SK-N-SH (cell line): ENCODE measurements around the gene SUPT5H. TPM values are rescaled to one million over a fixed set of nuclear protein-coding genes. Genes with fewer than 3 reads are reported as not detected.

Experiments used
- CTCF ChIA-PET: fragments of 300-600, 350-600 bp; formaldehyde crosslinking; extraction: SDS; loops from one replicate; lab custom pipeline; 2021; lab: Yijun Ruan, JAX
- POLR2A ChIA-PET: fragments of 350-600 bp; sonication (Branson Sonifier 250); formaldehyde crosslinking; extraction: SDS; loops from one replicate; lab custom pipeline; 2020; ENCODE audit warnings: antibody characterized with exemption, inconsistent platforms; lab: Yijun Ruan, JAX
- DNase-seq: peaks from one replicate; pipeline ENCODE4 v3.0.0; 2012
- H2AFZ ChIP-seq: fragments of 200-600 bp; sonication (generic); 2 replicates; pipeline ENCODE4 v1.8.1; 2016; ENCODE audit warnings: antibody characterized with exemption, mild to moderate bottlenecking, low read depth
- H3F3A ChIP-seq: fragments of 200-600 bp; sonication (generic); replicated peaks from 2 replicates; pipeline ENCODE3; 2016; ENCODE audit warnings: antibody characterized with exemption, mild to moderate bottlenecking; ENCODE audit not compliant: insufficient read depth
- H3K27ac ChIP-seq, 2 experiments: fragments of 200-500 bp in 1 of 2; fragments of 200-600 bp in 1 of 2; sonication (Bioruptor generic) in 1 of 2; sonication (generic), shearing (Covaris generic) in 1 of 2; 2 replicates each; pipeline versions ENCODE4 v1.5.1 to v1.6.1; 2014 to 2016; ENCODE audit warnings: low read depth in 2 of 2, inconsistent platforms in 1 of 2, low read length in 1 of 2, mild to moderate bottlenecking in 1 of 2, mixed read lengths in 1 of 2
- H3K27me3 ChIP-seq: fragments of 200-600 bp; sonication (generic), shearing (Covaris generic); 2 replicates; pipeline ENCODE4 v1.6.1; 2016; ENCODE audit warnings: mixed run types; ENCODE audit not compliant: insufficient read depth
- H3K36me3 ChIP-seq, 2 experiments: fragments of 200-500 bp in 1 of 2; fragments of 200-600 bp in 1 of 2; sonication (Bioruptor generic) in 1 of 2; sonication (generic) in 1 of 2; replicated peaks in 1 of 2; 2 replicates each; pipeline versions ENCODE3 to v1.5.1; 2014 to 2016; ENCODE audit warnings: low read length in 1 of 2, mild to moderate bottlenecking in 1 of 2; ENCODE audit not compliant: insufficient read depth in 2 of 2, control insufficient read depth in 1 of 2
- H3K4me1 ChIP-seq, 2 experiments: fragments of 200-500 bp in 1 of 2; fragments of 200-600 bp in 1 of 2; sonication (Bioruptor generic) in 1 of 2; sonication (generic), shearing (Covaris generic) in 1 of 2; 2 replicates each; pipeline versions ENCODE4 v1.5.1 to v1.6.1; 2014 to 2016; ENCODE audit warnings: low read depth in 1 of 2, low read length in 1 of 2, mixed run types in 1 of 2; ENCODE audit not compliant: insufficient read depth in 2 of 2, control insufficient read depth in 1 of 2
- H3K4me2 ChIP-seq: fragments of 200-600 bp; sonication (generic), shearing (Covaris generic); 2 replicates; pipeline ENCODE4 v1.6.1; 2017; ENCODE audit warnings: mixed run types
- H3K4me3 ChIP-seq, 2 experiments: fragments of 200-500 bp in 1 of 2; fragments of 200-600 bp in 1 of 2; sonication (Bioruptor generic) in 1 of 2; sonication (generic), shearing (Covaris generic) in 1 of 2; 2 replicates each; pipeline versions ENCODE4 v1.5.1 to v1.8.1; 2014 to 2016; ENCODE audit warnings: low read depth in 2 of 2, inconsistent platforms in 1 of 2, low read length in 1 of 2, mild to moderate bottlenecking in 1 of 2, mixed read lengths in 1 of 2, moderate library complexity in 1 of 2
- H3K79me2 ChIP-seq: fragments of 200-600 bp; sonication (generic); 2 replicates; pipeline ENCODE4 v1.8.1; 2017; ENCODE audit warnings: mild to moderate bottlenecking; ENCODE audit not compliant: insufficient read depth
- H3K9ac ChIP-seq: fragments of 200-600 bp; sonication (generic); 2 replicates; pipeline ENCODE4 v1.6.1; 2017; ENCODE audit warnings: mixed run types
- H3K9me2 ChIP-seq: fragments of 200-600 bp; sonication (generic); 2 replicates; pipeline ENCODE4 v1.6.1; 2017; ENCODE audit warnings: mixed run types
- H3K9me3 ChIP-seq: fragments of 200-600 bp; sonication (generic); 2 replicates; pipeline ENCODE4 v1.6.1; 2017; ENCODE audit warnings: mixed run types, mild to moderate bottlenecking, moderate library complexity
- H4K20me1 ChIP-seq: fragments of 200-600 bp; sonication (generic); 2 replicates; pipeline ENCODE4 v1.6.1; 2017; ENCODE audit warnings: mild to moderate bottlenecking, mixed run types; ENCODE audit not compliant: insufficient read depth
- ELF1 ChIP-seq: IDR thresholded peaks from 2 replicates; pipeline ENCODE4 v1.4.0; 2012
- FOSL2 ChIP-seq: IDR thresholded peaks from 2 replicates; pipeline ENCODE4 v1.4.0; 2012; ENCODE audit warnings: low read depth, mild to moderate bottlenecking, moderate library complexity, borderline replicate concordance
- NRF1 ChIP-seq: IDR thresholded peaks from 2 replicates; pipeline ENCODE4 v1.6.1; 2012; ENCODE audit warnings: low read depth, mild to moderate bottlenecking, low read length
- RXRA ChIP-seq: IDR thresholded peaks from 2 replicates; pipeline ENCODE4 v1.4.0; 2012; ENCODE audit warnings: low read depth, mild to moderate bottlenecking, borderline replicate concordance
- SIN3A ChIP-seq: IDR thresholded peaks from 2 replicates; pipeline ENCODE4 v1.6.1; 2012; ENCODE audit warnings: low read depth, mild to moderate bottlenecking, low read length, moderate library complexity, borderline replicate concordance
- TCF12 ChIP-seq: IDR thresholded peaks from 2 replicates; pipeline ENCODE4 v1.4.0; 2012
- YY1 ChIP-seq: IDR thresholded peaks from 2 replicates; pipeline ENCODE4 v1.4.0; 2012; ENCODE audit warnings: low read depth, mild to moderate bottlenecking
- WGBS: methylation state at CpG from one replicate; pipeline ENCODE4 v1.1.6; 2017; ENCODE audit warnings: low lambda C conversion rate; 5-methylcytosine and 5-hydroxymethylcytosine counted together
- polyA plus RNA-seq, 3 experiments: library from polyadenylated mRNA; depleted of rRNA; stranded (reverse); fragments of >200 nt; gene quantifications; 2 replicates each; pipeline ENCODE4 v1.2.3, GENCODE V29; 2012
- TF ChIP-seq, protein P1 (sequence below): fragments of 150-350 bp; IDR thresholded peaks from 2 replicates; pipeline ENCODE4 v1.6.1; 2017; ENCODE audit warnings: antibody characterized with exemption, low read length, low read depth, borderline replicate concordance
- TF ChIP-seq, protein P2 (sequence below): IDR thresholded peaks from 2 replicates; pipeline ENCODE4 v1.4.0; 2012; ENCODE audit warnings: low read depth, borderline replicate concordance
- TF ChIP-seq, protein P3 (sequence below): IDR thresholded peaks from 2 replicates; pipeline ENCODE4 v1.6.1; 2012; ENCODE audit warnings: mild to moderate bottlenecking, low read depth, low read length, moderate library complexity

SUPT5H gene
- polyA plus RNA-seq, 1 of the 3 experiments (the other 2 are of a cell fraction): 137 TPM

DNA sequence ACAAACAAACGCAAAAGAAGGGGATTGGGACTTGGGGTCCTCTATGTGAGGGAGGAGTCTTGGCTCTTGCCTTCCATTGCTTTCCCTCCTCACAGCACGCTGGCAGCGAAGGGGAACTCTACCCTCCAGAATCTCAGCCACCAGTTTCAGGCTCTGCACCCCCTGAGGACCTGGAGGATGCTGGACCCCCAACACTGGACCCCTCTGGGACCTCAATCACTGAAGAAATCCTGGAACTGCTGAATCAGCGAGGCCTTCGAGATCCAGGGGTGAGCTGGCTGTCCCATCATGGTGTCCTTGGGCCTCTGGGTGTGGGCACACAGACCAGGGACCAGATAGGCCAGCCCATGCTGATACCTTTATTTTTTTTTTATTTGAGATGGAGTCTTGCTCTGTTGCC, 23.4 kb upstream of the SUPT5H start:
- no peaks in the 10 kb centered on the region for H3K9me2 ChIP-seq
- DNase-seq: no peak
- H3K4me3 ChIP-seq: no peak overlapping the region
- POLR2A ChIA-PET: interaction anchor here (3.0 kb wide), 1 partner anchor 14 kb away, joined by 10 read pairs; the partner anchor contains the start of gene RPS16
- 94% methylated on average over 5 of the region's 5 CpGs for whole genome bisulfite sequencing
- H3K9ac ChIP-seq: no peak overlapping the region
- no peaks in the 10 kb centered on the region for H3K9me3 ChIP-seq
- no peaks in the 10 kb centered on the region for H3K27me3 ChIP-seq
- CTCF ChIA-PET: no interaction called here
- TF ChIP-seq, protein P1, sequence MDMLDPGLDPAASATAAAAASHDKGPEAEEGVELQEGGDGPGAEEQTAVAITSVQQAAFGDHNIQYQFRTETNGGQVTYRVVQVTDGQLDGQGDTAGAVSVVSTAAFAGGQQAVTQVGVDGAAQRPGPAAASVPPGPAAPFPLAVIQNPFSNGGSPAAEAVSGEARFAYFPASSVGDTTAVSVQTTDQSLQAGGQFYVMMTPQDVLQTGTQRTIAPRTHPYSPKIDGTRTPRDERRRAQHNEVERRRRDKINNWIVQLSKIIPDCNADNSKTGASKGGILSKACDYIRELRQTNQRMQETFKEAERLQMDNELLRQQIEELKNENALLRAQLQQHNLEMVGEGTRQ: no peak
- TF ChIP-seq RXRA (no peak), FOSL2 (no peak), ELF1 (no peak), YY1 (no peak), TCF12 (no peak), SIN3A (no peak)
- TF ChIP-seq, all 33 proteins: peak for 0
- Histone ChIP-seq H3K27ac (no peak overlapping the region), H3K79me2 (peaks cover 9% of the 10 kb centered on the region; the same call in 1 of the 2 replicates), H2AFZ (no peak overlapping the region), H3K36me3 (peaks cover 18 to 27% of the 10 kb centered on the region in 2 experiments), H3F3A (peaks cover 12% of the 10 kb centered on the region), H4K20me1 (no peaks in the 10 kb centered on the region), H3K4me1 (no peaks in the 10 kb centered on the region), H3K4me2 (no peak overlapping the region)

DNA sequence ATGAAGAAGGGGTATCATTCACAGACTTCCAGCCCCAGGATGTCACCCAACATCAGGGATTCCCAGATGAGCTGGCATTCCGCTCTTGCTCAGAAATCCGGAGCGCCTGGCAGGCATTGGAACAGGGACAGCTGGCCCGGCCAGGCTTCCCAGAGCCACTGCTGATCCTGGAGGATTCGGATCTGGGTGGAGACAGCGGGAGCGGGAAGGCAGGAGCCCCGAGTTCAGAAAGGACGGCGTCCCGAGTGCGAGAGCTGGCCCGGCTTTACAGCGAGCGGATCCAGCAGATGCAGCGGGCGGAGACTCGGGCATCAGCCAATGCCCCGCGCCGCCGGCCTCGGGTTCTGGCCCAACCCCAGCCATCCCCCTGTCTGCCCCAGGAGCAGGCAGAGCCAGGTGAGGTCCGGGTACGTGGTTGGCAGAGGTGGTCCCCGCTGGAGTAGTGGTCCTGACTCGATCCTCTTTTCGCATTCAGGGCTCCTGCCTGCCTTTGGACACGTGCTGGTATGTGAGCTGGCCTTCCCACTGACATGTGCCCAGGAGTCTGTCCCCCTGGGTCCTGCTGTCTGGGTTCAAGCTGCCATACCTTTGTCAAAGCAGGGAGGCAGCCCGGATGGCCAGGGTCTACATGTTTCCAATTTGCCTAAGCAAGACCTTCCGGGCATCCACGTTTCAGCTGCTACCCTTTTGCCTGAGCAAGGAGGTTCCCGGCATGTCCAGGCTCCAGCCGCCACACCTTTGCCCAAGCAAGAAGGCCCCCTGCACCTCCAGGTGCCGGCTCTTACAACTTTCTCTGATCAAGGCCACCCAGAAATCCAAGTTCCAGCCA, 21.9 kb upstream of the SUPT5H start:
- no peak overlapping the region for H3K4me3 ChIP-seq
- no peak overlapping the region for H2AFZ ChIP-seq
- H3K36me3 ChIP-seq: peaks cover 18 to 25% of the 10 kb centered on the region in 2 experiments
- DNase-seq: no peak
- no peaks in the 10 kb centered on the region for H4K20me1 ChIP-seq
- no peak overlapping the region for H3K9ac ChIP-seq
- no peaks in the 10 kb centered on the region for H3K9me3 ChIP-seq
- H3F3A ChIP-seq: peaks cover 21% of the 10 kb centered on the region
- no peaks in the 10 kb centered on the region; the same call in 1 of the 2 replicates for H3K79me2 ChIP-seq
- no peaks in the 10 kb centered on the region for H3K27me3 ChIP-seq
- TF ChIP-seq NRF1 (no peak), SIN3A (no peak)
- POLR2A ChIA-PET: interaction anchor here (2.9 kb wide), 1 partner anchor 12 kb away, joined by 17 read pairs; the partner anchor contains the start of gene RPS16
- H3K4me1 ChIP-seq: peaks cover 3 to 5% of the 10 kb centered on the region in 2 experiments; a peak in 2 of 4 replicates
- no peaks in the 10 kb centered on the region for H3K9me2 ChIP-seq
- 89% methylated on average over 32 of the region's 35 CpGs for WGBS
- H3K27ac ChIP-seq: no peak overlapping the region
- CTCF ChIA-PET: interaction anchor here (0.9 to 1.4 kb wide), 4 partner anchors 9 to 51 kb away, joined by 3 to 7 read pairs (median 4); partner anchors contain the start of gene PLEKHG2
- no peak overlapping the region for H3K4me2 ChIP-seq

DNA sequence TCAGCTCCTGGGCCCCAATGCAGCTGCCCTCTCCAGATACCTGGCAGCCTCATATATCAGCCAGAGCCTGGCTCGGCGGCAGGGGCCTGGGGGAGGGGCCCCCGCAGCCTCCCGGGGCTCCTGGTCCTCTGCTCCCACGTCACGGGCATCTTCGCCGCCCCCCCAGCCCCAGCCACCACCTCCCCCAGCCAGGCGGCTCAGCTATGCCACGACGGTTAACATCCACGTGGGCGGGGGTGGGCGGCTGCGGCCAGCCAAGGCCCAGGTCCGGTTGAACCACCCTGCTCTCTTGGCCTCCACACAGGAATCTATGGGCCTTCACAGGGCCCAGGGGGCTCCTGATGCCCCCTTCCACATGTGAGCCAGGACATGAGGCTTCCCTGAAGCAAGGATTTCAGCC, 20.4 kb upstream of the SUPT5H start:
- Histone ChIP-seq H3F3A (peaks cover 33% of the 10 kb centered on the region), H3K27ac (no peak overlapping the region), H4K20me1 (no peaks in the 10 kb centered on the region), H3K27me3 (no peaks in the 10 kb centered on the region), H2AFZ (no peak overlapping the region), H3K9me2 (no peaks in the 10 kb centered on the region), H3K79me2 (no peaks in the 10 kb centered on the region; the same call in 1 of the 2 replicates), H3K36me3 (peaks cover 8 to 18% of the 10 kb centered on the region in 2 experiments), H3K9ac (no peak overlapping the region), H3K4me1 (peaks cover 8 to 12% of the 10 kb centered on the region in 2 experiments; a peak in 3 of 4 replicates), H3K4me2 (no peak overlapping the region), H3K9me3 (no peaks in the 10 kb centered on the region)
- ChIA-PET POLR2A (interaction anchor here (2.9 kb wide), 1 partner anchor 11 kb away, joined by 17 read pairs; the partner anchor contains the start of gene RPS16), CTCF (interaction anchor here (1.2 to 3.0 kb wide), 4 partner anchors 7 to 27 kb away, joined by 3 to 15 read pairs (median 5); partner anchors contain the start of gene PLEKHG2)
- WGBS: 93% methylated on average over 9 of the region's 16 CpGs
- peak; percentile 19 for DNase-seq
- TF ChIP-seq, protein P2, sequence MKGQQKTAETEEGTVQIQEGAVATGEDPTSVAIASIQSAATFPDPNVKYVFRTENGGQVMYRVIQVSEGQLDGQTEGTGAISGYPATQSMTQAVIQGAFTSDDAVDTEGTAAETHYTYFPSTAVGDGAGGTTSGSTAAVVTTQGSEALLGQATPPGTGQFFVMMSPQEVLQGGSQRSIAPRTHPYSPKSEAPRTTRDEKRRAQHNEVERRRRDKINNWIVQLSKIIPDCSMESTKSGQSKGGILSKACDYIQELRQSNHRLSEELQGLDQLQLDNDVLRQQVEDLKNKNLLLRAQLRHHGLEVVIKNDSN: no peak
- TF ChIP-seq, protein P3, sequence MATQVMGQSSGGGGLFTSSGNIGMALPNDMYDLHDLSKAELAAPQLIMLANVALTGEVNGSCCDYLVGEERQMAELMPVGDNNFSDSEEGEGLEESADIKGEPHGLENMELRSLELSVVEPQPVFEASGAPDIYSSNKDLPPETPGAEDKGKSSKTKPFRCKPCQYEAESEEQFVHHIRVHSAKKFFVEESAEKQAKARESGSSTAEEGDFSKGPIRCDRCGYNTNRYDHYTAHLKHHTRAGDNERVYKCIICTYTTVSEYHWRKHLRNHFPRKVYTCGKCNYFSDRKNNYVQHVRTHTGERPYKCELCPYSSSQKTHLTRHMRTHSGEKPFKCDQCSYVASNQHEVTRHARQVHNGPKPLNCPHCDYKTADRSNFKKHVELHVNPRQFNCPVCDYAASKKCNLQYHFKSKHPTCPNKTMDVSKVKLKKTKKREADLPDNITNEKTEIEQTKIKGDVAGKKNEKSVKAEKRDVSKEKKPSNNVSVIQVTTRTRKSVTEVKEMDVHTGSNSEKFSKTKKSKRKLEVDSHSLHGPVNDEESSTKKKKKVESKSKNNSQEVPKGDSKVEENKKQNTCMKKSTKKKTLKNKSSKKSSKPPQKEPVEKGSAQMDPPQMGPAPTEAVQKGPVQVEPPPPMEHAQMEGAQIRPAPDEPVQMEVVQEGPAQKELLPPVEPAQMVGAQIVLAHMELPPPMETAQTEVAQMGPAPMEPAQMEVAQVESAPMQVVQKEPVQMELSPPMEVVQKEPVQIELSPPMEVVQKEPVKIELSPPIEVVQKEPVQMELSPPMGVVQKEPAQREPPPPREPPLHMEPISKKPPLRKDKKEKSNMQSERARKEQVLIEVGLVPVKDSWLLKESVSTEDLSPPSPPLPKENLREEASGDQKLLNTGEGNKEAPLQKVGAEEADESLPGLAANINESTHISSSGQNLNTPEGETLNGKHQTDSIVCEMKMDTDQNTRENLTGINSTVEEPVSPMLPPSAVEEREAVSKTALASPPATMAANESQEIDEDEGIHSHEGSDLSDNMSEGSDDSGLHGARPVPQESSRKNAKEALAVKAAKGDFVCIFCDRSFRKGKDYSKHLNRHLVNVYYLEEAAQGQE: no peak
- TF ChIP-seq NRF1: no peak
- TF ChIP-seq, all 33 proteins: peak for 0
- H3K4me3 ChIP-seq: no peak overlapping the region
